H1 (cell line): Measurements from ENCODE around the gene SCAMP5. TPM values are rescaled to one million over a fixed set of nuclear protein-coding genes. Genes with fewer than 3 reads are reported as not detected.

ENCODE experiments used
- CBX8 ChIP-seq: fragments of 300-800, 300-1000 bp; sonication (generic); IDR thresholded peaks from 2 replicates; pipeline ENCODE4 v1.7.1; 2016; ENCODE audit warnings: low read depth, low read length, borderline replicate concordance
- polyA plus RNA-seq, 7 experiments: library from polyadenylated mRNA; depleted of rRNA in 3 of 7; stranded (reverse) in 5 of 7; unstranded in 2 of 7; fragments of >200 nt in 5 of 7; fragments of 200-250 nt in 2 of 7; gene quantifications; 1 replicate in 5 of 7; 2 replicates in 1 of 7; 4 replicates in 1 of 7; pipeline versions ENCODE4 v1.2.1 to v1.2.3, GENCODE V29; 2011 to 2013; ENCODE audit warnings: missing spikeins in 2 of 7, mixed read lengths in 2 of 7
- total RNA-seq: library from RNA; stranded (reverse); fragmentation: NEBNext Ultra II Directional; extraction: Animal tissue kit (Norgen Biotek cat#: 25700); gene quantifications from 2 replicates; pipeline ENCODE4 v1.2.1, GENCODE V29; 2021

Gene SCAMP5
- total and polyA plus RNA-seq, 2 of the 8 experiments (the other 6 are each of a cell fraction or from before 2014, with no cell fraction given), result 55.4 to 94.7 TPM

- no peak for TF ChIP-seq CBX8
Measured at GRCh38 chr15:74978077-74978476, 17.3 kb upstream of the SCAMP5 start (continued).
